ENCODE data around the gene NETO1.
A peak's percentile ranks its signal among the peaks of the same experiment; 100 is the strongest.

NETO1 gene

GRCh38 chr18:72799106-72799505 lies 68.7 kb downstream of the NETO1 start:
- no peak for TF ChIP-seq ZFX (IDR thresholded peaks at IDR 0.05)
- no peak for TF ChIP-seq CTCF (conservative IDR thresholded peaks at IDR 0.05)
- no peak overlapping the region for H3K27ac ChIP-seq

GRCh38 chr18:72783530-72783929 lies 84.3 kb downstream of the NETO1 start:
- no peak for TF ChIP-seq ZFX (IDR thresholded peaks at IDR 0.05)
- no peak for TF ChIP-seq CTCF (conservative IDR thresholded peaks at IDR 0.05)
- no peak overlapping the region for H3K27ac ChIP-seq

- no peak overlapping the region for H3K27ac ChIP-seq
- TF ChIP-seq CTCF (conservative IDR thresholded peaks at IDR 0.05) (no peak), ZFX (IDR thresholded peaks at IDR 0.05) (no peak)
Observed at GRCh38 chr18:72774914-72775313, 92.9 kb downstream of the NETO1 start.

GRCh38 chr18:72772916-72773315 lies 94.9 kb downstream of the NETO1 start:
- no peak overlapping the region for H3K27ac ChIP-seq
- TF ChIP-seq CTCF (conservative IDR thresholded peaks at IDR 0.05): no peak
- TF ChIP-seq ZFX (IDR thresholded peaks at IDR 0.05): no peak

- TF ChIP-seq CTCF (conservative IDR thresholded peaks at IDR 0.05) (peak; percentile 35), ZFX (IDR thresholded peaks at IDR 0.05) (no peak)
- H3K27ac ChIP-seq: peak overlapping the region; percentile 36; the same call in 1 of the 2 replicates
Observed at GRCh38 chr18:72768681-72769229, 99.0 kb downstream of the NETO1 start.

GRCh38 chr18:72762515-72763122 lies 105.2 kb downstream of the NETO1 start:
- H3K27ac ChIP-seq: no peak overlapping the region
- peak; percentile 81 for TF ChIP-seq CTCF (conservative IDR thresholded peaks at IDR 0.05)
- TF ChIP-seq ZFX (IDR thresholded peaks at IDR 0.05): no peak

GRCh38 chr18:72752220-72752619 lies 115.6 kb downstream of the NETO1 start:
- TF ChIP-seq ZFX (IDR thresholded peaks at IDR 0.05): no peak
- TF ChIP-seq CTCF (conservative IDR thresholded peaks at IDR 0.05): no peak
- no peak overlapping the region for H3K27ac ChIP-seq
